Measurements from ENCODE around the gene IRX3.

IRX3 gene

GRCh38 chr16:54277845-54278703 is 8.5 kb downstream of the IRX3 start:
- H3K27me3 ChIP-seq (ENCODE audit: control insufficient read depth, insufficient read depth, low read length, poor library complexity, severe bottlenecking), result peaks cover 35% of the 10 kb centered on the region
- WGBS, 2 experiments, result 60 to 63% methylated on average over 17 of the region's 17 CpGs
- H3K9me3 ChIP-seq (ENCODE audit: control insufficient read depth, low read length), result no peaks in the 10 kb centered on the region
- H3K4me1 ChIP-seq (ENCODE audit: control insufficient read depth, insufficient read depth, low read length), result peaks cover 15% of the 10 kb centered on the region
- H3K36me3 ChIP-seq (ENCODE audit: control insufficient read depth, insufficient read depth, low read length), result no peaks in the 10 kb centered on the region
- no peak overlapping the region for H3K4me3 ChIP-seq (ENCODE audit: insufficient read depth, low read depth, low read length)
- H3K27ac ChIP-seq (ENCODE audit: insufficient read depth, low read depth, low read length, poor library complexity, severe bottlenecking), result no peak overlapping the region

- 94 to 95% methylated on average over 4 to 6 of the region's 6 CpGs for WGBS, 2 experiments
- Histone ChIP-seq H3K9me3 (ENCODE audit: control insufficient read depth, low read length) (no peaks in the 10 kb centered on the region), H3K4me3 (ENCODE audit: insufficient read depth, low read depth, low read length) (no peak overlapping the region), H3K27me3 (ENCODE audit: control insufficient read depth, insufficient read depth, low read length, poor library complexity, severe bottlenecking) (peaks cover 14% of the 10 kb centered on the region), H3K36me3 (ENCODE audit: control insufficient read depth, insufficient read depth, low read length) (no peaks in the 10 kb centered on the region), H3K4me1 (ENCODE audit: control insufficient read depth, insufficient read depth, low read length) (peaks cover 12% of the 10 kb centered on the region), H3K27ac (ENCODE audit: insufficient read depth, low read depth, low read length, poor library complexity, severe bottlenecking) (no peak overlapping the region)
These were observed 10.6 kb downstream of the IRX3 start for GRCh38 chr16:54275956-54276355.

GRCh38 chr16:54273566-54273965 is 13.0 kb downstream of the IRX3 start:
- Histone ChIP-seq H3K27me3 (ENCODE audit: control insufficient read depth, insufficient read depth, low read length, poor library complexity, severe bottlenecking) (no peaks in the 10 kb centered on the region), H3K36me3 (ENCODE audit: control insufficient read depth, insufficient read depth, low read length) (no peaks in the 10 kb centered on the region)
- WGBS, 2 experiments, result 92 to 96% methylated on average over 4 of the region's 4 CpGs

GRCh38 chr16:54270711-54271110 is 15.9 kb downstream of the IRX3 start:
- no peak overlapping the region for H3K4me3 ChIP-seq (ENCODE audit: insufficient read depth, low read depth, low read length)
- no peak overlapping the region for H3K27ac ChIP-seq (ENCODE audit: insufficient read depth, low read depth, low read length, poor library complexity, severe bottlenecking)
- WGBS, 2 experiments, result 87 to 92% methylated on average over 3 of the region's 3 CpGs
- H3K27me3 ChIP-seq (ENCODE audit: control insufficient read depth, insufficient read depth, low read length, poor library complexity, severe bottlenecking), result no peaks in the 10 kb centered on the region
- H3K36me3 ChIP-seq (ENCODE audit: control insufficient read depth, insufficient read depth, low read length), result no peaks in the 10 kb centered on the region
- no peaks in the 10 kb centered on the region for H3K9me3 ChIP-seq (ENCODE audit: control insufficient read depth, low read length)
- peaks cover 4% of the 10 kb centered on the region for H3K4me1 ChIP-seq (ENCODE audit: control insufficient read depth, insufficient read depth, low read length)

More at GRCh38 chr16:54273566-54273965, 13.0 kb downstream of the IRX3 start:
- no peak overlapping the region for H3K4me3 ChIP-seq (ENCODE audit: insufficient read depth, low read depth, low read length)
- H3K4me1 ChIP-seq (ENCODE audit: control insufficient read depth, insufficient read depth, low read length), result peaks cover 12% of the 10 kb centered on the region
- H3K27ac ChIP-seq (ENCODE audit: insufficient read depth, low read depth, low read length, poor library complexity, severe bottlenecking), result no peak overlapping the region
- no peaks in the 10 kb centered on the region for H3K9me3 ChIP-seq (ENCODE audit: control insufficient read depth, low read length)

GRCh38 chr16:54269461-54269860 is 17.1 kb downstream of the IRX3 start:
- no peak overlapping the region for H3K27ac ChIP-seq (ENCODE audit: insufficient read depth, low read depth, low read length, poor library complexity, severe bottlenecking)
- H3K4me3 ChIP-seq (ENCODE audit: insufficient read depth, low read depth, low read length), result no peak overlapping the region
- no peaks in the 10 kb centered on the region for H3K36me3 ChIP-seq (ENCODE audit: control insufficient read depth, insufficient read depth, low read length)
- no peaks in the 10 kb centered on the region for H3K27me3 ChIP-seq (ENCODE audit: control insufficient read depth, insufficient read depth, low read length, poor library complexity, severe bottlenecking)
- no peaks in the 10 kb centered on the region for H3K9me3 ChIP-seq (ENCODE audit: control insufficient read depth, low read length)
- peaks cover 4% of the 10 kb centered on the region for H3K4me1 ChIP-seq (ENCODE audit: control insufficient read depth, insufficient read depth, low read length)

- Histone ChIP-seq H3K4me3 (ENCODE audit: insufficient read depth, low read depth, low read length) (no peak overlapping the region), H3K27me3 (ENCODE audit: control insufficient read depth, insufficient read depth, low read length, poor library complexity, severe bottlenecking) (no peaks in the 10 kb centered on the region), H3K4me1 (ENCODE audit: control insufficient read depth, insufficient read depth, low read length) (peaks cover 4% of the 10 kb centered on the region), H3K9me3 (ENCODE audit: control insufficient read depth, low read length) (no peaks in the 10 kb centered on the region), H3K27ac (ENCODE audit: insufficient read depth, low read depth, low read length, poor library complexity, severe bottlenecking) (no peak overlapping the region), H3K36me3 (ENCODE audit: control insufficient read depth, insufficient read depth, low read length) (no peaks in the 10 kb centered on the region)
- 92 to 97% methylated on average over 4 of the region's 4 CpGs for WGBS, 2 experiments
These were observed 17.8 kb downstream of the IRX3 start for GRCh38 chr16:54268766-54269165.

- H3K27ac ChIP-seq (ENCODE audit: insufficient read depth, low read depth, low read length, poor library complexity, severe bottlenecking), result no peak overlapping the region
- H3K36me3 ChIP-seq (ENCODE audit: control insufficient read depth, insufficient read depth, low read length), result no peaks in the 10 kb centered on the region
- H3K4me3 ChIP-seq (ENCODE audit: insufficient read depth, low read depth, low read length), result no peak overlapping the region
- H3K4me1 ChIP-seq (ENCODE audit: control insufficient read depth, insufficient read depth, low read length), result peaks cover 4% of the 10 kb centered on the region
- no peaks in the 10 kb centered on the region for H3K9me3 ChIP-seq (ENCODE audit: control insufficient read depth, low read length)
- H3K27me3 ChIP-seq (ENCODE audit: control insufficient read depth, insufficient read depth, low read length, poor library complexity, severe bottlenecking), result no peaks in the 10 kb centered on the region
- 96 to 97% methylated on average over 7 of the region's 7 CpGs for whole genome bisulfite sequencing, 2 experiments
These were observed 18.2 kb downstream of the IRX3 start for GRCh38 chr16:54268340-54268739.

- H3K4me3 ChIP-seq (ENCODE audit: insufficient read depth, low read depth, low read length), result no peak overlapping the region
- no peaks in the 10 kb centered on the region for H3K27me3 ChIP-seq (ENCODE audit: control insufficient read depth, insufficient read depth, low read length, poor library complexity, severe bottlenecking)
- H3K4me1 ChIP-seq (ENCODE audit: control insufficient read depth, insufficient read depth, low read length), result peaks cover 4% of the 10 kb centered on the region
- H3K36me3 ChIP-seq (ENCODE audit: control insufficient read depth, insufficient read depth, low read length), result no peaks in the 10 kb centered on the region
- no peak overlapping the region for H3K27ac ChIP-seq (ENCODE audit: insufficient read depth, low read depth, low read length, poor library complexity, severe bottlenecking)
- WGBS, 2 experiments, result 92% methylated on average over 3 to 4 of the region's 4 CpGs
- no peaks in the 10 kb centered on the region for H3K9me3 ChIP-seq (ENCODE audit: control insufficient read depth, low read length)
These were observed 20.1 kb downstream of the IRX3 start for GRCh38 chr16:54266363-54266955.

GRCh38 chr16:54265575-54266107 is 20.9 kb downstream of the IRX3 start:
- no peak overlapping the region for H3K4me3 ChIP-seq (ENCODE audit: insufficient read depth, low read depth, low read length)
- peaks cover 4% of the 10 kb centered on the region for H3K4me1 ChIP-seq (ENCODE audit: control insufficient read depth, insufficient read depth, low read length)
- H3K27ac ChIP-seq (ENCODE audit: insufficient read depth, low read depth, low read length, poor library complexity, severe bottlenecking), result no peak overlapping the region
- H3K27me3 ChIP-seq (ENCODE audit: control insufficient read depth, insufficient read depth, low read length, poor library complexity, severe bottlenecking), result no peaks in the 10 kb centered on the region
- no peaks in the 10 kb centered on the region for H3K9me3 ChIP-seq (ENCODE audit: control insufficient read depth, low read length)
- 94 to 95% methylated on average over 7 of the region's 7 CpGs for WGBS, 2 experiments
- H3K36me3 ChIP-seq (ENCODE audit: control insufficient read depth, insufficient read depth, low read length), result no peaks in the 10 kb centered on the region

- no peaks in the 10 kb centered on the region for H3K9me3 ChIP-seq (ENCODE audit: control insufficient read depth, low read length)
- H3K4me1 ChIP-seq (ENCODE audit: control insufficient read depth, insufficient read depth, low read length), result no peaks in the 10 kb centered on the region
- WGBS, 2 experiments, result 90 to 92% methylated on average over 7 of the region's 7 CpGs
- no peak overlapping the region for H3K4me3 ChIP-seq (ENCODE audit: insufficient read depth, low read depth, low read length)
- no peaks in the 10 kb centered on the region for H3K36me3 ChIP-seq (ENCODE audit: control insufficient read depth, insufficient read depth, low read length)
- H3K27me3 ChIP-seq (ENCODE audit: control insufficient read depth, insufficient read depth, low read length, poor library complexity, severe bottlenecking), result no peaks in the 10 kb centered on the region
- no peak overlapping the region for H3K27ac ChIP-seq (ENCODE audit: insufficient read depth, low read depth, low read length, poor library complexity, severe bottlenecking)
These were observed 33.5 kb downstream of the IRX3 start for GRCh38 chr16:54253118-54253517.
